K562 (cell line): ENCODE results near the gene EEFSEC.

ENCODE experiments used
- EGR1 ChIP-seq: fragments of 450-650 bp; conservative IDR thresholded peaks from 2 replicates; pipeline ENCODE4 v1.6.1; 2017; ENCODE audit warnings: mild to moderate bottlenecking
- FOXP4 ChIP-seq: sonication (generic); formaldehyde crosslinking; IDR thresholded peaks from 2 replicates; pipeline ENCODE4 v1.8.0; 2022; ENCODE audit warnings: mild to moderate bottlenecking, missing genetic modification reagents, borderline replicate concordance
- POLR2AphosphoS5 ChIP-seq: IDR thresholded peaks from 2 replicates; pipeline ENCODE4 v1.6.1; 2011; ENCODE audit warnings: mild to moderate bottlenecking, low read depth, low read length, moderate library complexity; ENCODE audit not compliant: control insufficient read depth, insufficient read depth
- SIN3A ChIP-seq, 2 experiments: fragments of 150-350 bp in 1 of 2; IDR thresholded peaks; 2 replicates each; pipeline ENCODE4 v1.6.1; 2011 to 2016; ENCODE audit warnings: borderline replicate concordance in 2 of 2, low read depth in 2 of 2, low read length in 2 of 2, mild to moderate bottlenecking in 2 of 2, moderate library complexity in 2 of 2; ENCODE audit not compliant: control insufficient read depth in 1 of 2
- YY1 ChIP-seq, 3 experiments: IDR thresholded peaks; 2 replicates each; pipeline ENCODE4 v1.6.1; 2011; ENCODE audit warnings: low read length in 2 of 3, mild to moderate bottlenecking in 2 of 3, moderate library complexity in 2 of 3, borderline replicate concordance in 1 of 3, control low read depth in 1 of 3, low read depth in 1 of 3; ENCODE audit not compliant: insufficient read depth in 3 of 3, insufficient replicate concordance in 2 of 3, control insufficient read depth in 1 of 3, insufficient read length in 1 of 3; ENCODE audit errors: extremely low read depth in 1 of 3
- ZNF589 ChIP-seq: fragments of 200-800 bp; sonication (Bioruptor generic); IDR thresholded peaks from 2 replicates; pipeline ENCODE4 v1.6.1; 2016; ENCODE audit warnings: low read depth, missing genetic modification characterization, missing compliant biosample characterization
- ZNF696 ChIP-seq: fragments of 250-450 bp; sonication (Bioruptor Pico); conservative IDR thresholded peaks from 2 replicates; pipeline ENCODE4 v1.4.0; 2020; ENCODE audit warnings: mild to moderate bottlenecking, moderate library complexity
- TF ChIP-seq, protein P1 (sequence below), 3 experiments: IDR thresholded peaks in 2 of 3; conservative IDR thresholded peaks in 1 of 3; 2 replicates each; pipeline ENCODE4 v1.5.1; 2011 to 2012; ENCODE audit warnings: low read length in 3 of 3, mild to moderate bottlenecking in 3 of 3, control low read depth in 2 of 3, improper control_type of control experiment in 1 of 3, inconsistent platforms in 1 of 3, low read depth in 1 of 3, mixed read lengths in 1 of 3, moderate library complexity in 1 of 3; ENCODE audit not compliant: insufficient read depth in 2 of 3

DNA sequence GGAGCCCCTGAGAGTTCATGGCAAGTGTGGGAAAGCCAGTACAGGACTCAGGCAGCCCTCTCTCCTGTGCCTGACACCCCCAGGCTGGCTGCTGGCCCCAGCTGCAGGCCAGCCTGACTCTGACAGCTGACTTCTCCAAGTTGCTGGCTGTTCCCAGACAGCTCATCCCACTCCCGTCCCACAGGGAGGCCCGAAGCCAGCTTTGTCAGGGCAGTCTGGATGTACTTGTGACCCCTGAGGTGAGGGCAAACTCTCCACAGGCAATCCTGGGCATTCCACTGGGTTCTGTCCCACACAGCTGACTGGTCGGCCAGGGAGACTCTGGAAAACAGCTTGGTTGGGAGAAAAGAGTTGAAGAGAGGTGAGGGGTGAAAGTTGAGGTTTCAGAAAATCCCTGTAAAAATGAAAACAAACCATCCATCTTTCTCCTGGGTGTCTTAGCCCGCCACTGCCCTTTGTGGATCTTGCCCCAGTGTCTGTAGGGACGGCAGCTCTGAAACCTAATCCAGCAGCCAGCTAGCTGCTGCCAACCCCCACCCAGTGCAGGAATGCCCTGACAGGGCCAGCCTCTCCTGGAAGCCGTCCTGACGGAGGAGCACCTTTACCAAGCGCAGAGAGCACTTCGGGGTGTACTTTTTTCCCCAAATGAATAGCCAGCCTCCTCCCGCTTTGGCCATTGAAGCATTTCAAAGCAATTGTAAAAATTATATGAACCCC, 225.5 kb downstream of the EEFSEC start:
- TF ChIP-seq, protein P1, sequence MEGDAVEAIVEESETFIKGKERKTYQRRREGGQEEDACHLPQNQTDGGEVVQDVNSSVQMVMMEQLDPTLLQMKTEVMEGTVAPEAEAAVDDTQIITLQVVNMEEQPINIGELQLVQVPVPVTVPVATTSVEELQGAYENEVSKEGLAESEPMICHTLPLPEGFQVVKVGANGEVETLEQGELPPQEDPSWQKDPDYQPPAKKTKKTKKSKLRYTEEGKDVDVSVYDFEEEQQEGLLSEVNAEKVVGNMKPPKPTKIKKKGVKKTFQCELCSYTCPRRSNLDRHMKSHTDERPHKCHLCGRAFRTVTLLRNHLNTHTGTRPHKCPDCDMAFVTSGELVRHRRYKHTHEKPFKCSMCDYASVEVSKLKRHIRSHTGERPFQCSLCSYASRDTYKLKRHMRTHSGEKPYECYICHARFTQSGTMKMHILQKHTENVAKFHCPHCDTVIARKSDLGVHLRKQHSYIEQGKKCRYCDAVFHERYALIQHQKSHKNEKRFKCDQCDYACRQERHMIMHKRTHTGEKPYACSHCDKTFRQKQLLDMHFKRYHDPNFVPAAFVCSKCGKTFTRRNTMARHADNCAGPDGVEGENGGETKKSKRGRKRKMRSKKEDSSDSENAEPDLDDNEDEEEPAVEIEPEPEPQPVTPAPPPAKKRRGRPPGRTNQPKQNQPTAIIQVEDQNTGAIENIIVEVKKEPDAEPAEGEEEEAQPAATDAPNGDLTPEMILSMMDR (IDR thresholded peaks at IDR 0.05 in 2 of 3, conservative IDR thresholded peaks at IDR 0.05 in 1 of 3; ENCODE audit: insufficient read depth in 2 of 3, low read depth in 1 of 3, low read length in 3 of 3), result no peak
- no peak for TF ChIP-seq ZNF696 (CRISPR knock-in tag)
- no peak for TF ChIP-seq EGR1
- TF ChIP-seq SIN3A (IDR thresholded peaks at IDR 0.05; ENCODE audit: borderline replicate concordance in 2 of 2, control insufficient read depth in 1 of 2, low read depth in 2 of 2, low read length in 2 of 2), result no peak
- no peak for TF ChIP-seq YY1 (IDR thresholded peaks at IDR 0.05; ENCODE audit: borderline replicate concordance in 1 of 3, control insufficient read depth in 1 of 3, extremely low read depth in 1 of 3, insufficient read depth in 3 of 3, insufficient read length in 1 of 3, insufficient replicate concordance in 2 of 3, low read depth in 1 of 3, low read length in 2 of 3)
- TF ChIP-seq ZNF589 (CRISPR knock-in tag), result no peak
- no peak for TF ChIP-seq FOXP4 (CRISPR knock-in tag)
- TF ChIP-seq POLR2AphosphoS5, result no peak
